SIG-M5 (cell line): ENCODE results near the gene MCF2L2.
"Not testable (repeated sequence)": the region's sequence is repeated elsewhere in the genome, so short reads cannot be mapped to it uniquely, and the experiment has no call there.

ENCODE experiments used
- DNase-seq: peaks from one replicate; lab custom pipeline; 2025; lab: John Stamatoyannopoulos, UW

Gene MCF2L2

DNA sequence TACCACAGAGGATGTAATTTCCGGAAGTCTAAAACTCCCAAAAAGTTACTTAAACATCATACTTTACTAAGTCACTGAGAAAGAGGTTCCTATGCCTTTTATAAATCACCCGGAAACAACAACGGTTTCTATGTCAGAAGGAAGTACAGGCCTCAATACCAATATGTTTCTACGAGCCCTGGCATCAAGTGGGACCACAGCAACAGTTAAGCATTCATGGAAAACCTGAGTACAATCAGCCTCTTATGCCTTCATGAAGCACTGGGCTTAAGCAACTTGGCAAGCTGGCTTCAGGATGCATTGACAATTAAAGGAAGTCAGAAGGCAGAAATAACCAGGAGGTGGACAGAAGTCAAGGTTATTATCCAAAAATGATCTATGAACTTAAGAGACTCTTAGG, 194.5 kb downstream of the MCF2L2 start:
- no peak for DNase-seq

DNA sequence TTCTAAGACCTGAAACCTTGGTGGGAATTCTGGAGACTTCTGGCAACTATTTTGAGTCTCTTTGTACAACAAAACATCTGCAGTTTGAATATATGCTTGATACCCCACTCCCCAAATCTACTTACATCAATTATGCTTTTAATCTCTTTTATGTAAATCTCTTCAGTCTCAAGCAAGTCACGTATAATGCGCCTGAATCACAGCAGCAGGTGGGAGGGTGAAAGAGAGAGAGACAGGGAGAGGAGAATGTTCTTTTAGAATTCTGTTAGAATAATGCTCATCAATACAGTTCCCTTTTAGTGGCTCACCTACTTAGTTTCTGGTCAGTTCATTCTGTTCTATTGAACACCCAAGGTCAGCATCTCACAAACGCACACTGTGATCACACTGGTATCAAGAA, 197.6 kb downstream of the MCF2L2 start:
- no peak for DNase-seq

- not testable (repeated sequence) for DNase-seq
These were observed 198.2 kb downstream of the MCF2L2 start for GRCh38 chr3:183230251-183230650.

- DNase-seq = no peak
These were observed 199.2 kb downstream of the MCF2L2 start for GRCh38 chr3:183229178-183229577.

- DNase-seq = no peak
These were observed 200.8 kb downstream of the MCF2L2 start for GRCh38 chr3:183227586-183227985.

DNA sequence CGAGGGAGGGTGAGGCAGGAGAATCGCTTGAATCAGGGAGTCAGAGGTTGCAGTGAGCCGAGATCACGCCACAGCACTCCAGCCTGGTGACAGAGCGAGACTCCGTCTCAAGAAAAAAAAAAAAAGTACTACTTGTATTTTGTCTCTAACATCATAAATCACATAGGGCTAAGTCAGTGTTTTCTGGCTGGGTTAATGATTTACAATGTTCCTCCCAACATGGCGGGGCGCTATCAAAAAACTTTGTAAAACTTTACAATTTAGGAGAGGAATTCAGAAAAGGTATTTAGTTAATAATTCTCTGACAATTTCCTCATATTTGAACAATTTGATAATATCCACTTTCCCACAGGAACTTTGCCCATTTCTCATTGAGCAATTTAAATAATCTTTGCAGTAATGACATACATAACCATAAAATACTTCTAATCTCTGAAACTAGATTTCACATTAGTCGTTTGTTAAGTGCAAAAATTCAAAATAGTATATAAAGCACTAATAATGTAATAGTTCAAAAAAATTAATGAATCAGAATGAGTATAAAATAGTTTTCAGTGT, 202.0 kb downstream of the MCF2L2 start:
- no peak for DNase-seq

DNA sequence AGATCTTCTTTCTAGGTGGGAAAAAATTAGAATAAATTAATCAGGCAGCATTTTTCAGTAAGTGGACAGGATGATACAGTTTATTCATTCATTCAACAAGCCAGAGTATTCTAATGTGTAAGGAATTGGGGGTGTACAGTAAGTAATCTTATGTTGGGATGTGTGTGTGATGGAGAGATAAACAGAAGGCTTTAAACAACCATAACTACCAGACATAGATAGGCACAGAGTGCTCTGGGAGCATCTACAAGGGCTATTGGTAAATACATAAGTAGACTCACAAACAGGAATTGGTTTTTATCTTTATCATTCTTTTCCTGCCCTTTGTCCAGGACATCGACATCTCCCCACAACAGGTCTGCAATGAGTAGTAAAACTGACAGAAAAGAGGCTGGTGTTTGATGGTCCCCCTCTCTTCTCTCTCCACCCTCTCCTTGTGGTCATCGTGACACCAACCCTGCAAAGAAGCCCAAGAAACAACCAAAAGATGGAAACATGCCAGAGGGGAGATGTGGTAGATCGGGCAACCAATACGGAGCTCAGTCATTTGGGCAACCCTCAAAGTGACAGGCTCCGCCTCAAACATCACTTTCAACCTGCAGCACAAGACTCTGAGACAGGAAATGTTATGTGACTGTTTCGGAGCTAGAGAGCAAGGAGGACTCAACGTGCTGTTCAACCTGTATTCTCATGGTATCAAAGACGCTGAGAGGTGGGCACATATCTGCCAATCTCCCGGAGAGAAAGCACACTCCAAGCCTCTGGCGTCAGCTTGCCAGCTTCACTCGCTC, 204.0 kb downstream of the MCF2L2 start:
- no peak for DNase-seq

GRCh38 chr3:183222631-183223235, 205.7 kb downstream of the MCF2L2 start:
- no peak for DNase-seq

DNA sequence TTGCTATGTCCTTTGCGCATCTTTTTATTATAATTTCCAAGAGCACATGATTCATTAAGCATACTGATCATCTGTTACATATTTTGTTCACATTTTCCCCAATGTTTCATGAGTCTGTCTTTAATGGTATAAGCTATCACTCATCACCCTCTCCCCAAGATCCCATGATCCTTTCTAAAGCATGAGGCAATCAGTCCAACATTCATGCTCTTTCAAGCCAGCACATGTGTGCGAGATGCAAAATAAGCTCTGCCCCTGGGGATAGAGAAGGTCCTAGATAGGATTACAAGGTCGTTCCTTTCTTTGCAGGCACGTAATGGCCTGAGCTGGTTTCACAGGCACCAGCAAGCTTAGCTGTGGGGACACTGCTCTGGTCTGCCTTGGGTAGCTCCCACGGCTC, 207.6 kb downstream of the MCF2L2 start:
- DNase-seq = no peak

DNA sequence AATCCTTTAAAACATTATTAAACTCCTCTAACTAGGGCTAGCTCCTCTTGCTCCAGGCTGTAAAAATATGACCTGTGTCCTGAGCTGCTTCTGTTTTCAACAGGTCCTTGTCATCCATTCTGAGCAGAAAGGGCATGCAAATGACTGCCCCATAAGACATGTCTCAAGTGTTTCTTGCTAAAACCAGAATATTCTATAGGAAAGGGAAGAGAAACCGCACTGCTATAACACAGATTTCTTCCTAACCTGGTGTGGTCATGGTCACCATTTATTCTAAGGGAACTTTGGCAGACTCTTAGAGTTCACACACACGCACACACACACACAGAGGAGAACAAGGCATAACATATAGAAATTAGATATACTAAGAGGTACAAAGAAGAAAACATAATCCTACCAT, 209.6 kb downstream of the MCF2L2 start:
- DNase-seq = no peak

DNA sequence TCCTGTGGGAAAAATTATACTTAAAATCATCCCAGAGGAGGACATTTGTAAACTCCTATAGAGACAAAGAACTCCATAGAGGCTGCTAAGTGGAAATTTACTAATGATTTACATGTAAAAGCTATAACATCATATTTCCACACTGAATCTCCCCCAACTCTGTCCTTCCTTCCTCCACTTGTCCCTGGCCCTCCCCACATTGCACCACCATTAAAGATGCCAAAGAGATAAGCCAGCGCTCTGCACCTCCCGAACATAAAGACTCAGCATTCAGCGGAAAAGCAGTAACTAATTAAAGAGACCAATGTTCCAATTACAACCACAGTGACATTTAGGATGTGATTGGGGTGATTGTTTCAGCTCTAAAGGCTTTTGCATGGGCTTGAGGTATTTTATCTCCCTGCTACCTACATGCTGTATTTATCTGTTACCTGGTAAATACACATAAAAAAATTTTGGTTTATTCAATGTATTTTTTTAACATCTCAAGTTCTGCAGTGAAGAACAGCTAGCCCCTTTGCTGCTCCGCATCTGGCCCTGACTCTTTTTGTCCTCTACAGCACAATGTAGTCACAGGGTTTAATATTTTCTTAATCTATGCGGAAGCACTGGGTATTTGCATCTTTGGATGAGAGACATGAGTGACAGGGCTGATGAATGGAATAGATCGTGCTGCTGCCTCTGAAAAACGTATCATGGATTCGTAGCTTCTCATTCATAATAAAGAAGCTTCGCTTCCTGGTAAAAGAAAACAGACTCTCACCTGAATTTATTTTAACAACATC, 210.7 kb downstream of the MCF2L2 start:
- DNase-seq = no peak

- DNase-seq = no peak
These were observed 212.7 kb downstream of the MCF2L2 start for GRCh38 chr3:183215591-183216202.

DNA sequence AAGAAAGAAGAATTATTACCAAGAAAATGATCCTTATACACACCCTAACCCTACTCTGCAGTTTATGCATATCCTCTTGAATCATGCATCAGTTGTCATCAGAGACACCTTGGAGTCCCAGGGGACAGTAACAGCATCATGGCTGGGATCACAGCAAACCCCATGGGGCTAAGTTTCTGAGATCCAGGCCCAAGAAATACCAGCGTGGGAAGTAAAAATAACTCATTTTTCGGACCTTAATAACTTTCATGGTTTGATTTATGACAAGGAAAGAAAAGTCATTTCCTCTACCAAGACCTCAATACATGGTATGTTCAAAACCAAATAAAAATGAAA, 214.2 kb downstream of the MCF2L2 start:
- DNase-seq = no peak

DNA sequence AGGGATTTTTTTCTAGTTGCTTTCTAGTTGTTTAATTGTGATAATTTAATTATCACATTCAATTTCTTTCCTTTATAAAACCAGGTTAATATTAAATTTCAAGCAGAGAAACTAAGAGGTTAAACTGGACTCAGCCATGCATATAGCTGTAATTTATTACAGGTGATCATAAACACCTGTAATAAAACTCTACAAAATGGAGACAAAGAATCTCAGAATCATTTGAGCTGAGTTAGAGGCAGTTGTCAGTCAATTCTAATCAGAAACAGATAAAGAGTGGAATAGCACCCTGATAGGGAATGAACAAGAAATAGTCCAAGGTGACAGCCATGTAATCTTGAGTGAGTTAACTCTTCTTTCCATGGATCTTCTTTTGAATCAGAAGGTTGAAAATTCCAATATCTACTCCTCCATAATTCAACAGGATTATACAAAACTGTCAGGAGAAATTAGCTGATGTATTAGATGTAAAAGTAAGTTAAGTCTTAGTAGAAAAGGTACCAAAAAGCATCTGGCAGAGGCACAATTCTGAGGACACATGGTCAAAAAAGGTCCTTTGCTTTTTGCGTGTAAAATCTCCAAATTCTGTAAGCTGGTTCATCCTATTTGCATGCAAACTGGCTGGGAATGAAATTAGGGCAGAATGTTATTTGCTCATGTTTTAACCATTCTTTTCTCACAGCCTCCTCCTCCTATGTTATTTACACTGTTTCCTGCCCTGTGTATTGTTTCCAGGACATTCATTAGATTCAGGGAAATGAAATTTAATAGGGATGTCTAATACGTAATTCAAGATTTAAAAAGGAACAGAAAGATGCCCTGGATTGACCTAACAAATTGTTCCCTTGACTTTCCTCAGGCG, 214.8 kb downstream of the MCF2L2 start:
- DNase-seq = no peak

DNA sequence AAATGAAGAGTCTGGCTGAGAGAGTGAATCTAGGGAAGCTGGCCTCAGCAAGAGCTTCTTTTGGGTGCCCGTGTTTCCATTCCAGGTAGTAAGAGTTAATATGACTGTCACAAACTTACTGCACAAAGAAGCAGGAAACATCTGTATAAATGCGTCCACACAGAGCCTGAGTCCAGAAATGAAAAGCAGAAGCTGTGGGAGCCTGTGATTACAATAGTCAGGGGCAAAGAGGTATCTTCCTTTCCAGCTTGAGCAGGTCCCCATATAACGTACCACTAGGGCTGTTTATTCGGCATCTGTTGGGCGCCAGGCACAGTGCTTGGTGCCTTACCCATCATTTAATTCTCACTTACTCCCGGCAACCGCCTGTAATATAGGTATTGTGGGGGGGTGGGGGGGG, 215.9 kb downstream of the MCF2L2 start:
- peak; percentile 69 for DNase-seq

GRCh38 chr3:183212096-183212495, 216.3 kb downstream of the MCF2L2 start:
- no peak for DNase-seq

GRCh38 chr3:183211352-183211751, 217.1 kb downstream of the MCF2L2 start:
- DNase-seq = no peak

- DNase-seq = peak; percentile 57
These were observed 217.5 kb downstream of the MCF2L2 start for GRCh38 chr3:183210862-183211341.

DNA sequence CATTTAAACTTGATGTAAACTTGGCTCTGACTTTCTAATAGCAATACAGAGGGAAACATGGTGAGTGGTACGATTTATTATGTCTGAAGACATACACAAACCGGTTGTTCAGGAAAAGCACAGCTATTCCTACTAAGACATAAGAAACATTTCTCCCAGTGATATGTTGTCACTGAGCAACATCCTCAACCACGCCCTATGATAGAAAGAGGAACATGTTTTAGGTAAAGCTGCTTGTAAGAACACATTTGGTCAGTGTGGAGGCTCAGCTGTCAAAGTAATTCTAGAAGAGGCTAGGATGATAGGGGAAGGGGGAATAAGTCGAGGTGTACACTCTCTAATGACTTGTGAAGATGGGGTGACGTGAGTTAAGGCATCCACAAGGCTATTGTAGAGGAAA, 218.1 kb downstream of the MCF2L2 start:
- no peak for DNase-seq

GRCh38 chr3:183208800-183209199, 219.6 kb downstream of the MCF2L2 start:
- DNase-seq = no peak

DNA sequence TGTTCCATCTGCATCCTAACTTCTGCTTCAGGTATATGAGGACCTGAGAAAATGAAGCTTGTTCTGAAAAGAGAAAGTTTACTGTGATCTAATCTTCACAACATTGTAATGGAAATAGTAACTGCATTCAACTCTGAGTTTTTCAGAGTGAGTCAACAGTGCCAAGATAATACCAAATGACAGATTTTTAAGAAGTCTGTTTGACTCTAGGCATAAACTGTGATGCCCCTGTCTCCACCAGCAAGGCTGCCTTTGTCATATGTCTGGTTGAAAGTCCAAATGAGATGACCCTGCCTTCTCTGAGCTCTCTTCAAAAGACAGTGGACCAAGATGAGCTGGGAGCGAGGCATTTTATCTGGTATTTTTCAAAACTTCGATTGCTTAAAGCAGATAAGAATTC, 220.2 kb downstream of the MCF2L2 start:
- no peak for DNase-seq
